Muscle layer of duodenum (tissue), 2 donors: ENCODE results near the gene TMED10.

Experiments used
- H3K27ac ChIP-seq: one replicate; pipeline ENCODE4 v1.7.0; 2013; ENCODE audit warnings: mild to moderate bottlenecking, low read length
- H3K27me3 ChIP-seq: one replicate; pipeline ENCODE4 v1.7.0; 2013; ENCODE audit warnings: low read depth, mild to moderate bottlenecking, control low read depth, low read length
- H3K36me3 ChIP-seq, 2 donors: one replicate each; pipeline ENCODE4 v1.7.0; 2013; ENCODE audit warnings: low read length in 2 of 2, control low read depth in 1 of 2, mild to moderate bottlenecking in 1 of 2; ENCODE audit not compliant: insufficient read depth in 2 of 2, control insufficient read depth in 1 of 2
- H3K4me1 ChIP-seq, 2 donors: one replicate each; pipeline ENCODE4 v1.7.0; 2013; ENCODE audit warnings: low read length in 2 of 2, mild to moderate bottlenecking in 2 of 2, control low read depth in 1 of 2, moderate library complexity in 1 of 2; ENCODE audit not compliant: insufficient read depth in 2 of 2, control insufficient read depth in 1 of 2
- H3K4me3 ChIP-seq, 2 donors: one replicate each; pipeline ENCODE4 v1.7.0; 2013; ENCODE audit warnings: low read length in 2 of 2, low read depth in 1 of 2, mild to moderate bottlenecking in 1 of 2
- H3K9me3 ChIP-seq, 2 donors: one replicate each; pipeline ENCODE4 v1.7.0; 2013; ENCODE audit warnings: low read length in 2 of 2, control low read depth in 1 of 2, mild to moderate bottlenecking in 1 of 2; ENCODE audit not compliant: control insufficient read depth in 1 of 2
- donor health status: healthy.

Gene TMED10

DNA sequence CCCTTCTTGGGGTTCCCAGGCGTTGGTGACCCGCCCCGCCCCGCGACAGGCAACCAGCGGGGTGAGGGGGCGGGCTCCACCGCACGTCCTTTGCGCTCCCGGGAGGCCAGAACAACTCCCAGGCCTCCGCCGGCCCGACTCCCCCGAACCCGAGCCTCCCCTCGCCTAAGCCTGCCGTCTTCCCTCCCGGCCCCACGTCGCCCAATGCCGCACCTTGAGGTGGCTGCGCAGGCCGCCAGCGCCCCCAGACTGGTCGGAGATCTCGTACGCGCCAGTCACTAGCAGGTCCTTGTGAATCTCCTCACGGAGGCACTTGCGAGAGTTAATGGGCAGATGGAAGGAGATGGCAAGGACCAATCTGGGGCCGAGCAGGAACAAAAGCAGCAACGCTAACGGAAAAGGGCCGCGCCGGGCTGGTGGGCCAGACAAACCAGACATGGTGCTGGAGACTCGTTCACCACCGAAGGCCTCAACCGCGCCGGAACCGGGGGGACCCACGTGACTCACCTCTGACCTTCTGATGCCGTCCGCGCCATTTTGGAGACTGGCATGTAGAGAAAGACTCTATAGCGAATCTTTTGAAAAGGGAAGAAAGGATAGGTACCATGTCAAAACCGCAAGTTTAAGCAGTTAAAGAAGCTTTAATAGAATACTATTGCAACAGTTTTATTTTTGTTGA, at the start of gene TMED10:
Gene TMED10, minus strand, starts transcription at position 471 of the 679 bp plus-strand sequence. Its CDS starts 33 bp downstream, at position 438.
- H3K27me3 ChIP-seq, result no peaks in the 10 kb centered on the region
- H3K4me3 ChIP-seq, result peak within 1 kb of the TSS; percentile 83 to 94
- H3K36me3 ChIP-seq, result peaks cover 0 to 9% of the 10 kb centered on the region in 2 donors
- peaks cover 0 to 34% of the 10 kb centered on the region in 2 donors for H3K4me1 ChIP-seq
- no peaks in the 10 kb centered on the region for H3K9me3 ChIP-seq
- H3K27ac ChIP-seq, result peak within 1 kb of the TSS; percentile 98

DNA sequence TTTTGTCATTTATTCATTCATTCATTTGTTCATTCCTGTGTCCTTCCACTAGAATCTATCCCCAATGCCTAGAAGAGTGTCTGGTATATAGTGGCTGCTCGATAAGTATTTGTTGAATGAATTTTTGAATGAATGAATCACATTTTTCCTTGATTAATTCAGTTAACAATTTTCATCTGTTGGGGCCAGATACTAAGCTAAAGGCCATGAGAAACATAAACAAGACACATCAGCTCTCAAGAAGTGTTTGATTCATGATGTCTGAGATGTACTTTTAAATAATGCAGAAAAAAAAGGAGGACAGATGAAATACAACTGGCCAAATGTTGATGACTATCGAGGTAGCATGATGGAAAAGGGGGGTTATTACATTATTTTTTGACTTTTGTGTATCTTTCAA, 48.1 kb upstream of the TMED10 start:
- Histone ChIP-seq H3K27ac (no peak overlapping the region), H3K4me3 (no peak overlapping the region), H3K9me3 (no peaks in the 10 kb centered on the region), H3K27me3 (no peaks in the 10 kb centered on the region), H3K36me3 (no peaks in the 10 kb centered on the region), H3K4me1 (peaks cover 3 to 6% of the 10 kb centered on the region in 2 donors)

DNA sequence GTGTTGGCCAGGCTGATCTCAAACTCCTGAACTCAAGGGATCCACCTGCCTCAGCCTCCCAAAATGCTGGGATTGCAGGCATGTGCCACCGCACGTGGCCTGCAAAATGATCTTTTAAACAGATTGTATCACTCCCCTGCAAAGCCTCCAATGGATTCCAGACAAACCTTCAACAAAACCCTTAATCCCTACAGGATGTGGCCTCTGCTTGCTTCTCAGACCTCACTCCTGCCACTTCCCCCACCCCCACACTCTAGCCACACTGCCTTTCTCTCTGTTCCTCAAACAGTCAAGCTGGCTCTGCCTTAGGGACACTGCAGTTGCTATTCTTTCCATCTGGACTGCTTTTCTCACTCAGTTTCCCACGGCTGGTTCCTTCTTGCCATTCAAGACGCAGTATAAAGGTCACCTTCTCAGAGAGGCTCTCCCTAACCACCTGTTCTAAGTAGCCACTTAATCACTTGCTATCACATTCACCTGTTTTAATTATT, 47.3 kb upstream of the TMED10 start:
- no peaks in the 10 kb centered on the region for H3K36me3 ChIP-seq
- H3K9me3 ChIP-seq, result no peaks in the 10 kb centered on the region
- peak overlapping the region; percentile 39 for H3K27ac ChIP-seq
- peaks cover 3 to 6% of the 10 kb centered on the region in 2 donors for H3K4me1 ChIP-seq
- H3K4me3 ChIP-seq, result no peak overlapping the region
- H3K27me3 ChIP-seq, result no peaks in the 10 kb centered on the region

DNA sequence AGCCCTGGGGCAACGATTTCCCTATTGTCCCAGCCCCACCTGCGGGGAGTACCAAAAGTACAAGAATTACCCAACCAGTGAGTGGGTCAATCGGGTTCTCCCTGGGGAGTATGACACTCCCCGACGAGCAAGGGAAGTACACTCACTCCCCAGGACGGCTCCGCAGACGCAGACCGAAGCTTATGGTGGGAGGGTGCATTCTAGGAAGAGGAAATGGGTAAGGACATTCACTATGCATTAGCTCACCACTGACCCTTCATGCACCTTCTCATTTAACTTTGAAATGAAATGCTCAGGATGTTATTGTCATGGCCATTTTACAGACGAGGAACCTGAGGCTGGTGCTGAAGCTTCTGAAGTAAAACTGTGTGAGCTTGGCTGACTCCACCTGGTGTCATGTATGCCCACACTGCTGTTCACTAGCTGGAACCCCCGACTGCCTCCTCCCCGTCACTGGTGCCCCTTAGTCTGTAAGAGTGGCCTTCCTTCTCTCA, 45.8 kb upstream of the TMED10 start:
- Histone ChIP-seq H3K4me3 (no peak overlapping the region), H3K36me3 (no peaks in the 10 kb centered on the region), H3K27me3 (no peaks in the 10 kb centered on the region), H3K4me1 (peaks cover 0 to 3% of the 10 kb centered on the region in 2 donors), H3K27ac (no peak overlapping the region), H3K9me3 (no peaks in the 10 kb centered on the region)

GRCh38 chr14:75221797-75222196, 45.4 kb upstream of the TMED10 start:
- H3K9me3 ChIP-seq, result no peaks in the 10 kb centered on the region
- peaks cover 0 to 3% of the 10 kb centered on the region in 2 donors for H3K4me1 ChIP-seq
- no peaks in the 10 kb centered on the region for H3K27me3 ChIP-seq
- no peak overlapping the region for H3K4me3 ChIP-seq
- H3K27ac ChIP-seq, result no peak overlapping the region
- no peaks in the 10 kb centered on the region for H3K36me3 ChIP-seq

DNA sequence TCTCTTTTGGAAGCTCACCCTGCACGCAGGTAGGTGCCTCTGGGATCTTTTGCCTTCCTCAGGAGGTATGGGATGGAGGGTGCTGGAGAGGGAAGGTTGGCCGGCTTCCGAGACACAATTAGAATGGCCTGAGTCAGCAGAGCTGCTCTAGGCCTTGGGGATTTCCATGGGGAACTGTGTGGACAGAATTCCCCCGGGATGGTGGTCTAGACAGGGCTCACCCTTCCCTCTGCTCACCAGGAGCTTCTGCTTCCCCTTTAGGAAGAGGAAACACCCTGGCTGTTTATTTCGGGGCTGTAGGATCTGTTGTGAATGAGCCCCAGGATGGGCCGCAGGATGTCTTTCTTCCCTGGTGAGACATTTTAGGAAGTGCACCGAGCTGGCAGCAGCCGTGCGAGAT, 43.7 kb upstream of the TMED10 start:
- Histone ChIP-seq H3K9me3 (no peaks in the 10 kb centered on the region), H3K27me3 (no peaks in the 10 kb centered on the region)

GRCh38 chr14:75217508-75218206, 41.2 kb upstream of the TMED10 start:
- H3K27ac ChIP-seq, result no peak overlapping the region
- H3K9me3 ChIP-seq, result no peaks in the 10 kb centered on the region
- H3K27me3 ChIP-seq, result no peaks in the 10 kb centered on the region
- peaks cover 0 to 3% of the 10 kb centered on the region in 2 donors for H3K4me1 ChIP-seq
- H3K4me3 ChIP-seq, result no peak overlapping the region
- no peaks in the 10 kb centered on the region for H3K36me3 ChIP-seq

More for the DNA sequence above, 43.7 kb upstream of the TMED10 start:
- Histone ChIP-seq H3K36me3 (no peaks in the 10 kb centered on the region), H3K4me1 (peaks cover 0 to 3% of the 10 kb centered on the region in 2 donors), H3K27ac (no peak overlapping the region), H3K4me3 (no peak overlapping the region)

DNA sequence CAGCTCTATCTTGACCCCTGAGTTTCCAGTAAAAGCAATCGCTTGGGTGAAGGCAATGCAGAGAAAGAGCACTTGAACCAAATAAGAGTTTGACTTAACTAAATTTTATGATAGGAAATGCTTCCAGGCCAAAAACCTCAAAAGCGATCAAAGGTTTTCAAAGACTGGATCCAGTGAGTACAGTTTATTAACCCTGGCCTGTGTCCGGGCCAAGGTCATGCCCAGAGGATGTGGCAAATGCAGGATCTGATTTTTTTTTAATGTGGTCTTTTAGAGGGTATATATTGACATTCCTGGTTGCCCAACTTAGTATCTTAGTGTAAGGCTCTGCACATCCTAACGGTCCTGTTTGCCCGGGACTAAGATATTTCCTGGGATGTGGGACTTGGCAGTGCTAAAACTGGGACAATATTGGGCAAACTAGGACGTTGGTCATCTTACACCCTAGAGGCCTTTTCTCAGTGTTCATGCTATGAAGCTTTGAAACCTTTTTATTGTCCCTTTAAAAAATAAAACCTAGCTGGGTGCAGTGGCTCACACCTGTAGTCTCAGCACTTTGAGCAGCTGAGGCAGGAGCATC, 40.1 kb upstream of the TMED10 start:
- Histone ChIP-seq H3K4me3 (no peak overlapping the region), H3K36me3 (no peaks in the 10 kb centered on the region), H3K9me3 (no peaks in the 10 kb centered on the region), H3K4me1 (peaks cover 0 to 3% of the 10 kb centered on the region in 2 donors), H3K27me3 (no peaks in the 10 kb centered on the region), H3K27ac (no peak overlapping the region)

GRCh38 chr14:75215520-75215919, 39.1 kb upstream of the TMED10 start:
- H3K36me3 ChIP-seq, result no peaks in the 10 kb centered on the region
- H3K4me3 ChIP-seq, result no peak overlapping the region
- no peak overlapping the region for H3K27ac ChIP-seq
- H3K4me1 ChIP-seq, result peaks cover 0 to 3% of the 10 kb centered on the region in 2 donors
- H3K9me3 ChIP-seq, result no peaks in the 10 kb centered on the region
- H3K27me3 ChIP-seq, result no peaks in the 10 kb centered on the region

DNA sequence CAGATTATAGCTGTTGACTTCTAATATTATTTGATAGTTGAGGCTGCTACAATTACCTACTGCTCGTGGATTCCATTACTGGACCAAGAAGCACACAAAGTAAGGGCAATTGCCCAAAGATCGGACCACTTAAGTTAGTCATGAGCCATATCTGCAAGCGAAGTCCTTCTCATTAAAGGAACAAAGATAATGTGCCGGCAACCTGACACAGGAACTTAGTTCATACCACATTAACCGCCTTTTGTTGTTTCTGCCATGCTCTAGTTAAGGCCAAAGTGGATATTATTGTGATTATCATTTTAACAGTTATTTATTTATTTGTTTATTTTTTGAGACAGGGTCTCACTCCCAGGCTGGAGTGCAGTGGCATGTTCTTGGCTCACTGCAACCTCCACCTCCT, 38.1 kb upstream of the TMED10 start:
- Histone ChIP-seq H3K4me1 (no peaks in the 10 kb centered on the region), H3K9me3 (no peaks in the 10 kb centered on the region), H3K27ac (no peak overlapping the region), H3K4me3 (no peak overlapping the region), H3K36me3 (no peaks in the 10 kb centered on the region), H3K27me3 (no peaks in the 10 kb centered on the region)

GRCh38 chr14:75213172-75213571, 36.8 kb upstream of the TMED10 start:
- no peaks in the 10 kb centered on the region for H3K9me3 ChIP-seq
- no peaks in the 10 kb centered on the region for H3K27me3 ChIP-seq
- no peak overlapping the region for H3K4me3 ChIP-seq
- no peak overlapping the region for H3K27ac ChIP-seq
- no peaks in the 10 kb centered on the region for H3K36me3 ChIP-seq
- H3K4me1 ChIP-seq, result no peaks in the 10 kb centered on the region
